Prostate gland (tissue), 2 donors: ENCODE data around the gene TAF9B. TPM values are rescaled to one million over a fixed set of nuclear protein-coding genes. Genes with fewer than 3 reads are reported as not detected.
"Not testable (repeated sequence)": the region's sequence is repeated elsewhere in the genome, so short reads cannot be mapped to it uniquely, and the experiment has no call there.

Experiments
- DNase-seq: peaks from one replicate; pipeline ENCODE4 v3.0.0-alpha.2; 2019; ENCODE audit warnings: low spot score
- H3K27ac ChIP-seq, 2 donors: fragments of 200-600 bp; sonication (generic); 2 replicates each; pipeline ENCODE4 v1.5.1; 2017 to 2019
- H3K27me3 ChIP-seq: fragments of 200-600 bp; sonication (generic); replicated peaks from 2 replicates; pipeline ENCODE4 v1.5.1; 2019; ENCODE audit not compliant: insufficient read depth
- H3K36me3 ChIP-seq, 2 donors: fragments of 200-600 bp; sonication (generic); 1 replicate in 1 of 2; 2 replicates in 1 of 2; pipeline versions ENCODE4 v1.5.1 to v1.8.1; 2017 to 2019
- H3K4me1 ChIP-seq: fragments of 200-600 bp; sonication (generic); replicated peaks from 2 replicates; pipeline ENCODE4 v1.5.1; 2019
- H3K4me3 ChIP-seq, 2 donors: fragments of 200-600 bp; sonication (generic); 2 replicates each; pipeline ENCODE4 v1.5.1; 2017 to 2019
- H3K9me3 ChIP-seq: fragments of 200-600 bp; sonication (generic); 2 replicates; pipeline ENCODE4 v1.5.1; 2017
- POLR2A ChIP-seq: fragments of 450-650 bp; IDR thresholded peaks from one replicate; pipeline ENCODE4 v1.6.1; 2016; ENCODE audit warnings: antibody characterized with exemption, mild to moderate bottlenecking
- POLR2AphosphoS5 ChIP-seq: sonication (generic); formaldehyde crosslinking; IDR thresholded peaks from one replicate; pipeline ENCODE4 v1.6.1; 2017; ENCODE audit warnings: antibody characterized with exemption
- WGBS: methylation state at CpG from one replicate; pipeline ENCODE4 v1.1.5; 2018; 5-methylcytosine and 5-hydroxymethylcytosine counted together
- intact Hi-C: fragments of 100-400 bp; cut with DNase I; formaldehyde crosslinking; loops from one replicate; pipeline ENCODE4 v1.14.2; 2022
- total RNA-seq, 2 donors: library from RNA; depleted of rRNA; stranded (reverse); fragments of >200 nt; gene quantifications; one replicate each; pipeline ENCODE4 v1.1.0, GENCODE V29; 2016
- TF ChIP-seq, protein P1 (sequence below), 4 experiments: fragments of 200-600 bp in 2 of 4; fragments of 450-650 bp in 2 of 4; sonication (generic) in 2 of 4; IDR thresholded peaks; 1 replicate in 3 of 4; 2 replicates in 1 of 4; pipeline ENCODE4 v1.5.1; 2016 to 2019; ENCODE audit warnings: antibody characterized with exemption in 4 of 4, mild to moderate bottlenecking in 2 of 4, moderate library complexity in 2 of 4

The TAF9B gene
- total RNA-seq, 2 donors from 2014 or later: 27.0 to 37.4 TPM

DNA sequence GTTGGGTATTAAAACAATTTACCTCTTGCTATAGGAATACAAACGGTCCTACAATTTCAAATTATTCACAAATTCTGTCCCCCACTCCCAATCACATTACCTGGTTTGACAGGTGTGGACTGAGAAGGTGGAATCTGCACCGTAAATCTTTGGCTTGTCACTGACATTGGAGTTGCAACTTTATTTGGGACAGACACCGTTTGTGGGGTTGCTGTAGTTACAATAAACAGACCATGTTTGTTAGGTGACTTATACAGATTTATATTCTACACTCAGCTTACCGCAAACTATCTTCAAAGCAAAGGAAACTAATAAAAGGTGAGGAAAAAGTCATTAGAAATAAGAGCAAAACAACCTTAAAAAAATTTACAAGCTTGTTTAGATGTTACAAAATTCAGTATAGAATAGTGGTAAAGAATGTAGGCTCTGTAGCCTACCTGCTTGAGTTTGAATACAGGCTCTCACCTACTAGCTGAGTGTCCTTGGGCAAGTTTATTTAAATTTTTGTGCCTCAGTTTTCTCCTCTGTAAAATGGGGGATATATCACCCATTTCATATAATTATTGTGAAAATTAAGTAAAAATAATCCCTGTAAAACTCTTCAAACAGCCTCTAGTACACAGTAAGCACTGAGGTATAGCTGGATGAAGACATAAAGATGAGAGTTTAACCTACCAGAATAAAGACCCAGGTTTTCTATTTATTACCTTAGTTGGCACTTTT is 6.1 kb downstream of the TAF9B start:
- no peaks in the 10 kb centered on the region for H3K9me3 ChIP-seq
- DNase-seq: no peak
- H3K36me3 ChIP-seq: no peaks in the 10 kb centered on the region
- H3K4me1 ChIP-seq: no peaks in the 10 kb centered on the region
- H3K27me3 ChIP-seq: no peaks in the 10 kb centered on the region
- H3K27ac ChIP-seq: no peak overlapping the region
- 55% methylated on average over 4 of the region's 4 CpGs for WGBS
- no peak overlapping the region for H3K4me3 ChIP-seq
- intact Hi-C loops: no loop called here
- TF ChIP-seq, protein P1, sequence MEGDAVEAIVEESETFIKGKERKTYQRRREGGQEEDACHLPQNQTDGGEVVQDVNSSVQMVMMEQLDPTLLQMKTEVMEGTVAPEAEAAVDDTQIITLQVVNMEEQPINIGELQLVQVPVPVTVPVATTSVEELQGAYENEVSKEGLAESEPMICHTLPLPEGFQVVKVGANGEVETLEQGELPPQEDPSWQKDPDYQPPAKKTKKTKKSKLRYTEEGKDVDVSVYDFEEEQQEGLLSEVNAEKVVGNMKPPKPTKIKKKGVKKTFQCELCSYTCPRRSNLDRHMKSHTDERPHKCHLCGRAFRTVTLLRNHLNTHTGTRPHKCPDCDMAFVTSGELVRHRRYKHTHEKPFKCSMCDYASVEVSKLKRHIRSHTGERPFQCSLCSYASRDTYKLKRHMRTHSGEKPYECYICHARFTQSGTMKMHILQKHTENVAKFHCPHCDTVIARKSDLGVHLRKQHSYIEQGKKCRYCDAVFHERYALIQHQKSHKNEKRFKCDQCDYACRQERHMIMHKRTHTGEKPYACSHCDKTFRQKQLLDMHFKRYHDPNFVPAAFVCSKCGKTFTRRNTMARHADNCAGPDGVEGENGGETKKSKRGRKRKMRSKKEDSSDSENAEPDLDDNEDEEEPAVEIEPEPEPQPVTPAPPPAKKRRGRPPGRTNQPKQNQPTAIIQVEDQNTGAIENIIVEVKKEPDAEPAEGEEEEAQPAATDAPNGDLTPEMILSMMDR (IDR thresholded peaks at IDR 0.05): no peak
- no peak for TF ChIP-seq POLR2AphosphoS5

DNA sequence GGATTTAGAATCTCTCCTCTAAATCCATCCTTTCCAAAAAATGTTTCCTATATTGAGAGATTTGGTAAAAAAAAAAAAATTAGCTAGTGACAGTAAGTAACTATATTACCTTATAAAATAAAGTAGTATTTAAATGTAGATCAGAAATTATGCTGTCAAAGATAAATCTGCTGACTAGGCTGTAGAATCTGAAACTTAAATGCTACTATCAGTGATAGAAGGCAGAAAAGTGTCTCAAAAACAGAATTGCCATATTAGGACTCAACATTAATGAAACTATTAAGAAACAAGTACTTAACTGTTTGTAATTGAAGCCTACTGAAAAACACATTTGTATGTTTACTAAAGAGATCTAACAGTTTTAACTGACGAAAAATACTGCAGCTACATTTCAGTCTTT is 8.3 kb downstream of the TAF9B start:
- TF ChIP-seq POLR2AphosphoS5: no peak
- TF ChIP-seq, protein P1 (IDR thresholded peaks at IDR 0.05): no peak
- intact Hi-C loops: no loop called here
- no peaks in the 10 kb centered on the region for H3K36me3 ChIP-seq
- no peak for DNase-seq
- WGBS: 67% methylated on average over 1 of the region's 1 CpG
- no peak overlapping the region for H3K4me3 ChIP-seq
- H3K4me1 ChIP-seq: no peaks in the 10 kb centered on the region
- no peaks in the 10 kb centered on the region for H3K9me3 ChIP-seq
- H3K27ac ChIP-seq: no peak overlapping the region
- H3K27me3 ChIP-seq: no peaks in the 10 kb centered on the region

DNA sequence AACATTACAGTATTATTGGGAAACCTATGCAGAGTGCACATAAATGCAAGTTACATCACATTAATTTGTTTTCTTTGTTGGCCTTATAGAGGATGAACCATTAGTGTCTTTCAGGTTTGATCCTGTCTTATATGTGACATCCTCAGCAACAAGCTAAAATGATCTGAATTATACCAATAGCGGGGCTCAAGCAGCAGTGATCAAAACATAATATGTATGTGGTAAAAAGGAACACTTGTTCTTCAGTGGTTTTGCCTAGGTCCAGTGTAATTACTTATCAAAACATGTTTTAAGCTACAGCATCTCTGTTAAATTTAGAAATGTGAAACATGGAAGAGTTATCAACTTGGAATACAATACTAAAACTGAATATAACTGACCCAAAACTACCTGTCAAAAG is 9.1 kb downstream of the TAF9B start:
- Histone ChIP-seq H3K4me1 (no peaks in the 10 kb centered on the region), H3K4me3 (no peak overlapping the region), H3K27me3 (no peaks in the 10 kb centered on the region), H3K36me3 (no peaks in the 10 kb centered on the region), H3K27ac (no peak overlapping the region), H3K9me3 (no peaks in the 10 kb centered on the region)
- intact Hi-C loops: no loop called here
- WGBS: 100% methylated on average over 1 of the region's 1 CpG
- DNase-seq: no peak
- TF ChIP-seq, protein P1 (IDR thresholded peaks at IDR 0.05): no peak
- TF ChIP-seq POLR2AphosphoS5 (no peak), POLR2A (no peak)

DNA sequence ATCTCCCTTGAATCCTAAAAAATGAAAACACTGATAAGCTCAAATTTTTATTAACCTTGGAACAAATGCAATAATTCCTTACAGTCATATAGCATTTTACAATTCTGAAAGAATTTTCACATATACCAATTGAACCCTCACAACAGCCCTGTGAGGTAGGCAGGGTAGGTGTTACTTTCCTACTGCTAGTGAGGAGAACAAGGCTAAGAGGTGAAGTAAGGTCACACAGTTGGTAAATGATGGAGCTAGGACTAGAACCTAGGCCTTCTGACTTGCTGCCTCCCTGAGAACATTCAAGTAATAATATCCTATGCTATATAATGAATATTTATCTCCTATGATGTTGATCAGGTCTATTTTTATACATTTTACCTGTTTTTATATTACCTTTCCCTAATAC is 9.7 kb downstream of the TAF9B start:
- Histone ChIP-seq H3K4me3 (no peak overlapping the region), H3K4me1 (no peaks in the 10 kb centered on the region), H3K36me3 (no peaks in the 10 kb centered on the region), H3K9me3 (no peaks in the 10 kb centered on the region), H3K27ac (no peak overlapping the region), H3K27me3 (no peaks in the 10 kb centered on the region)
- intact Hi-C loops: no loop called here
- DNase-seq: no peak
- no peak for TF ChIP-seq POLR2A
- TF ChIP-seq POLR2AphosphoS5: no peak
- TF ChIP-seq, protein P1 (IDR thresholded peaks at IDR 0.05): no peak

DNA sequence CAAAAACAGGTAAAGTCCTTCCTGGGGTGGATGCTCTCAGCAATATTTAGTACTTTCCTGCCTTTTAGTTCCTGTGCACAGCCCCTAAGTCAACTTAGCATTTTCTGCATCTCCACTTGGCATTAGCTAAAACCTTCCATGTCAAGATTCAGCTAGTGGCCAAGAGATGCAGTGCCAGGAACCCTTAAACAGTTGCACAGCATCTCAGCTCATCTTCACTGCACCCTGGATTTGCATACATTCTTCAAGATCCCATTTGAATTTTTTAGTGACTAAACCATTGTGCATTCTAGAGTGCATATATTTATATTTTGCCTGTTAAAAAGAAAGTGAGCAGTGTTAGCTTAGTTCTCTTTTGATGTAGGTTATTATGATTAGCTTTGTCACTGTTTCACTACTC is 13.7 kb downstream of the TAF9B start:
- H3K27me3 ChIP-seq, DNase-seq, intact Hi-C loops, H3K27ac ChIP-seq, H3K4me1 ChIP-seq, H3K9me3 ChIP-seq, H3K36me3 ChIP-seq, H3K4me3 ChIP-seq: not testable (repeated sequence)
